CD4-positive, alpha-beta T cell treated with Interleukin-17A for 1 hour (primary cell): ENCODE data around the gene UBE2G2.

Source experiments
- DNase-seq: peaks from one replicate; pipeline ENCODE4 v3.0.0-alpha.2; 2020

The UBE2G2 gene

DNA sequence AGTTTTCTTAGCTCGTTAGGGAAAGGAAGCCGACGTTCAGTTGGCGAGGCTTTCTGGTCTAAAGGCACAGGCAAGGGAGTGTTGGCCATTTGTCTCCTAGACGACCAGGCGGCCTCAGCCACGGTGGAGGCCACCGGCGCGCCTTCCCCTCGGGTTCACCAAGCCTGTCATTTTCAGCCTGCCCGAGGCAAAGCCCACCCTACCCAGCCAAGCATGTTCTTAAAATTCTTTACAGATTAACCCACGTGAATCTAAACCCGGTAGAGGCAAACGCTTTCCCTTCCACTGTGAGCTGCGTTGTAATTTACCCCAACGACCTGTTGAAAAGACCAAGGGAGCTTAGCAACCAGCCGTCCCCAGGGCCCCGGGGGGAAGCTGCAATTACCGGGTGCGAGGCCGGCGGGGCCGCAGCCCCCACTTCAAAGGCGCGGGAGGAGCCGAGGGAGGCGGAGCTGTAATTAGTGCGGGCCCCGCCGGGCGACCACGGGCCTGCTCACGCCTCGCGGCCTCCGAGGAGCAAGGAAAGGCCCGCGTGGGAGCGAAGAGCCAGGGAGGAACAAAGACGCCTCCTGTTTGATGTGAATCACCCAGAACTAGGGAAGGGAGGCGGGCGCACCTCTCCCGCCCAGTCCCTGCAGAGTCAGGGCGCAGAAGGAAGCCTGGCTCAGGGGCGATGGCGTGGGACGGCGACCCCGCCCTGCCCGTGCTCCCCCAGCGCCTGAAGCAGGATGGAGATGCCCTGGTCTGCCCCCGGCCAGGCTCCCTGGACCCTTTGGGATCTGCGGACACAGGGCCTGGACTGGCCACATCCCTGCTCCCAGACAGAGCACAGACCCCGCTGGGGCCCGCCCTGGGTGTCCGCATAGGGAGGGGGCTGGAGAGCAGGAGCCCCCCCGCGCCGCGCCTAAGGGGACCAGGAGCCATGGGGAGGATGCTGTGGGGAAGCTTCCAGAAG, 78.2 kb downstream of the UBE2G2 start:
- peak; percentile 38 for DNase-seq

GRCh38 chr21:44722731-44723130, 78.9 kb downstream of the UBE2G2 start:
- no peak for DNase-seq

GRCh38 chr21:44720170-44720569, 81.5 kb downstream of the UBE2G2 start:
- no peak for DNase-seq
